ENCODE results near the gene FPR2.

The FPR2 gene

GRCh38 chr19:51721905-51722304 lies 39.1 kb upstream of the FPR2 start:
- no peaks in the 10 kb centered on the region for H3K27me3 ChIP-seq (ENCODE audit: insufficient read depth, low read depth)
- H3K9ac ChIP-seq = no peak overlapping the region
- no peaks in the 10 kb centered on the region for H3K4me1 ChIP-seq (ENCODE audit: low read depth, poor library complexity, severe bottlenecking)
- H3K27ac ChIP-seq = no peak overlapping the region
- no peaks in the 10 kb centered on the region for H4K20me1 ChIP-seq (ENCODE audit: insufficient read depth)
- H2AFZ ChIP-seq (ENCODE audit: low read depth) = no peak overlapping the region
- TF ChIP-seq CTCF (conservative IDR thresholded peaks at IDR 0.05; ENCODE audit: low read depth, low read length) = no peak
- H3K4me2 ChIP-seq = no peak overlapping the region
- H3K36me3 ChIP-seq (ENCODE audit: insufficient read depth) = no peaks in the 10 kb centered on the region
- no peak overlapping the region for H3K4me3 ChIP-seq (IDR thresholded peaks at IDR 0.05; ENCODE audit: insufficient read depth, low read depth, low read length)
- H3K79me2 ChIP-seq (ENCODE audit: insufficient read depth, low read depth) = no peaks in the 10 kb centered on the region

- H3K9ac ChIP-seq = no peak overlapping the region
- H3K4me1 ChIP-seq (ENCODE audit: low read depth, poor library complexity, severe bottlenecking) = no peaks in the 10 kb centered on the region
- no peak overlapping the region for H3K27ac ChIP-seq
- no peaks in the 10 kb centered on the region for H4K20me1 ChIP-seq (ENCODE audit: insufficient read depth)
- H3K27me3 ChIP-seq (ENCODE audit: insufficient read depth, low read depth) = no peaks in the 10 kb centered on the region
- H3K36me3 ChIP-seq (ENCODE audit: insufficient read depth) = no peaks in the 10 kb centered on the region
- H3K4me2 ChIP-seq = no peak overlapping the region
- no peak overlapping the region for H2AFZ ChIP-seq (ENCODE audit: low read depth)
- no peak for TF ChIP-seq CTCF (conservative IDR thresholded peaks at IDR 0.05; ENCODE audit: low read depth, low read length)
- H3K79me2 ChIP-seq (ENCODE audit: insufficient read depth, low read depth) = no peaks in the 10 kb centered on the region
- no peak overlapping the region for H3K4me3 ChIP-seq (IDR thresholded peaks at IDR 0.05; ENCODE audit: insufficient read depth, low read depth, low read length)
Measured at GRCh38 chr19:51722492-51722891, 38.5 kb upstream of the FPR2 start.

GRCh38 chr19:51724543-51724942 lies 36.4 kb upstream of the FPR2 start:
- no peak overlapping the region for H3K4me2 ChIP-seq
- no peak overlapping the region for H3K4me3 ChIP-seq (IDR thresholded peaks at IDR 0.05; ENCODE audit: insufficient read depth, low read depth, low read length)
- no peak overlapping the region for H3K9ac ChIP-seq
- no peak overlapping the region for H3K27ac ChIP-seq
- H3K36me3 ChIP-seq (ENCODE audit: insufficient read depth) = no peaks in the 10 kb centered on the region
- no peaks in the 10 kb centered on the region for H3K79me2 ChIP-seq (ENCODE audit: insufficient read depth, low read depth)
- H2AFZ ChIP-seq (ENCODE audit: low read depth) = no peak overlapping the region
- TF ChIP-seq CTCF (conservative IDR thresholded peaks at IDR 0.05; ENCODE audit: low read depth, low read length) = no peak
- H3K27me3 ChIP-seq (ENCODE audit: insufficient read depth, low read depth) = no peaks in the 10 kb centered on the region
- no peaks in the 10 kb centered on the region for H3K4me1 ChIP-seq (ENCODE audit: low read depth, poor library complexity, severe bottlenecking)
- no peaks in the 10 kb centered on the region for H4K20me1 ChIP-seq (ENCODE audit: insufficient read depth)

- Histone ChIP-seq H3K9ac (no peak overlapping the region), H2AFZ (ENCODE audit: low read depth) (no peak overlapping the region), H3K79me2 (ENCODE audit: insufficient read depth, low read depth) (no peaks in the 10 kb centered on the region), H3K4me2 (no peak overlapping the region), H3K27me3 (ENCODE audit: insufficient read depth, low read depth) (no peaks in the 10 kb centered on the region), H3K27ac (no peak overlapping the region), H3K36me3 (ENCODE audit: insufficient read depth) (no peaks in the 10 kb centered on the region), H4K20me1 (ENCODE audit: insufficient read depth) (no peaks in the 10 kb centered on the region), H3K4me3 (IDR thresholded peaks at IDR 0.05; ENCODE audit: insufficient read depth, low read depth, low read length) (no peak overlapping the region), H3K4me1 (ENCODE audit: low read depth, poor library complexity, severe bottlenecking) (no peaks in the 10 kb centered on the region)
- no peak for TF ChIP-seq CTCF (conservative IDR thresholded peaks at IDR 0.05; ENCODE audit: low read depth, low read length)
Measured at GRCh38 chr19:51726049-51726448, 34.9 kb upstream of the FPR2 start.
